ENCODE measurements around the gene SAFB2.

Gene SAFB2

DNA sequence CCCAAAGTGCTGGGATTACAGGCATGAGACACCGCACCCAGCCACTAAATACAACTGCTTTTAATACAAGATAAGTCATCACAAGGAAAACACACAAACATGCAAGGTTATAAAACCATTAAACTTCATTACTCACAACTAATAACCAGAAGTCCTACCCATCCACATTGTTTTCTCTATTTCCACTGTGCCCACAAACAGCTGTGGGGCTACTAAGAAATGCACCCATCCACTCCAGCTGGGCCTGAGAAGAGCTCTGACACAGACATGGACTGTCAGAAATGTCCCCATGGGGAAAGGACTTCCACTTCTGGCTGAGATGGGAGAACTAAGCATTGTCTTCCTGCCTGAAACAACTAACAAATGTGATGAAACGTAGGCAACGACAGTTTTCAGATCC, 17.2 kb downstream of the SAFB2 start:
- DNase-seq = no peak

- no peak for DNase-seq
These were observed 18.9 kb downstream of the SAFB2 start for GRCh38 chr19:5603626-5604025.

DNA sequence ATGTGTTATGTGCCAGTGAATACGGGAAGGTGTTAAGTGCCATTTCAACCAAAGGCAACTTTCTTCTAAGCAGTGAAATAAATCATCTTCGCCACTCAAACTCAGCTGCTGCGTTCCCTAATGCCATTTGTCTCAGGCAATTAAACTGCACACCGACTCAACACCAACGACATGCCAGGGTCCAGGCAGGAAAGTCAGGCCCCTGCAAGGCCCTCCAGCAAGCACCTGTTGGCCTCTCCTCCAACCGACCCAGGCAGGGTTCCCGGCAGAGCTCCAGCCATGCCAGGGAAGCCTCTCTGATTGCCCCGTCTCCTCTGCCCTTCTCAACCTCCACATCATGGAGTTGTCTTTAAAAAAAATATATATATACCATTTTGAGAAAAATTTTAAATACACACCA, 21.8 kb downstream of the SAFB2 start:
- no peak for DNase-seq

- DNase-seq = no peak
These were observed 26.8 kb downstream of the SAFB2 start for GRCh38 chr19:5595745-5596144.

GRCh38 chr19:5595129-5595528, 27.4 kb downstream of the SAFB2 start:
- no peak for DNase-seq

GRCh38 chr19:5594521-5594950, 28.0 kb downstream of the SAFB2 start:
- no peak for DNase-seq

- no peak for DNase-seq
These were observed 29.0 kb downstream of the SAFB2 start for GRCh38 chr19:5593343-5594255.

DNA sequence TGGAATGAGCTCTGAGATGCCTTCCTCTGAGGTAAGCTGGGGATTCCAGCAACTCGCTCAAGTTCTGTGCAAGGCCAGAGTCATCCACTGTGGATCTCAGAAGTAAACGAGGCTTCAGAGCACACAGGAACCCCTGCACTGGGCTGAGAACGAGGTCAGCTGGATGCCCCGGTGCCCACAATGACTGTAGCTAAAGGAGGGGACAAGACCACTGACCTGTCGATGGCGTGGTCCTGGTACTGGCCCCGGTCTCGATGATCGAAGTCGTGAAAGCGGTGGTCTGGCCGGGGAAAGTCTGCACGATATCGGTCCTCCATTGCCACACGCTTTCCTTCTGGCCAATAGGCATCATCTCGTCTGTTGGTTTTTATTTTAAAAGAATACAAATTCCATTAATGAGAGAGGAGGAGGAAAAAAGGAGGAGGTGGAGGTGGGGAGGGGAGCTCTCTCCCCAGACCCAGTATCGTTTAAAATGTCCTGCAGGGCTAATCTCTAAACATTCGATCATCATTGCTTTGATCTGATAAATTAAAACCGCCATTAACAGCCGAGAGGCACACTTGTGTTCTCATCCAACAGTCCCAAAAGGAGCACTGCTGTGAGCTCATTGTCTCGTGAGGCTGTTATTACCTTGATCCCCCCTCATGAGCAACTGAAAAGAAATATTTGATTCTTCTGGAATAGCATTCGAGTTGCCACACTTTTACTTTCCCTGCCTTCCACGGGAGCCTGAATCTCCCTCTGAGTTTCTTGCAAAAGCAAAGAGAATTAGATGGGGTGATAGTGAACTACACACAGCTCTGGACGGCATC, 29.8 kb downstream of the SAFB2 start:
- DNase-seq = no peak

GRCh38 chr19:5591476-5591875, 31.1 kb downstream of the SAFB2 start:
- DNase-seq = no peak

DNA sequence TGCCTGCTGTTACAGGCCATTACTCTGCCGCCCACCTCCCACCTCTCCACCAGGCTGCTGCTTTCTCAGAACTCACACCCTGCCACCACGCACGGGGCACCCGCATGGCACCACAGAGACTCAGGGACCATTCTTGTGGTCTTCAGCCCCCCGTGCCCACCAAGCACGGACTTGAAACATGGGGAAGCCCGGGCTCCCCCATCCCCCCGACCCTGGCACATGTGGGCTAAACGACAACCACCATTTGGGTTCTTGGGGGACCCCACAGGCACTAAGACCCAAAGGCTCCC, 31.8 kb downstream of the SAFB2 start:
- no peak for DNase-seq

- no peak for DNase-seq
These were observed 32.3 kb downstream of the SAFB2 start for GRCh38 chr19:5590151-5590864.

DNA sequence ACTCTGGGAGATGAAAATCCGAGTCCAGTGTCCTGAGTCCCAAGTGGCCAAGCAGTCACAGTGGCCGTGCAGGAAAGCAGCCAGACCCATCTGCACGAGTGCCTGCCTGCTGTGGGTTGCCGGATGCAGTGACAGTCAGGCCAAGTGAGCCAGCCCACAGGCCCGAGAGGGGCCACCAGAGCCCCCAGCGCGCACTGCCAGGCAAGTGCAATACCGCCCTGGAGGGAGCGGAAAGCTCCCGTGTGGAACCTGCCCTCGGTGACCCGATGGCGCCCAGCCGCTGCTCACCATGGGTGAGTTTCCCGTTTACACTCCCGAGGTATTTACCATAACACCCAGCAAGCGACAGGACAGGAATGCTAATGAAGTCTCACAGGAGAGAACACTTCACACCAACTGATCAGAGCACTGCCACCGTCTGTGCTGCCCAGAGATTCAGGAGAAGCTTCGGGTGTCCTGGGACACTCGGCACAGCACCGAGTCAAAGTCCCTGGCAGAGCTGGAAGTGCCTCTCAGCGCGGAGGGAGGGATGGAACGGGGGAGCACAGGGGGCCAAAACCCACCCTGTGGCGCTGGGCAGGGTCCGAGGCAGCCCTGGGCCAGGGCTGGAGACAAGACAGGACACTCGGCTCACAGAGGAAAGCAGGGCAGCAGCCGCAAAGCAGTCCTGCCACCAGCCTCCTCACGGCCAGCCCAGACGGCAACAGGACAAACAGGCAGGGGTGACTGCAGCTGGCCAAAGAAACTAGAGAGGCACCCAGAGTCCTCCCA, 33.5 kb downstream of the SAFB2 start:
- no peak for DNase-seq

DNA sequence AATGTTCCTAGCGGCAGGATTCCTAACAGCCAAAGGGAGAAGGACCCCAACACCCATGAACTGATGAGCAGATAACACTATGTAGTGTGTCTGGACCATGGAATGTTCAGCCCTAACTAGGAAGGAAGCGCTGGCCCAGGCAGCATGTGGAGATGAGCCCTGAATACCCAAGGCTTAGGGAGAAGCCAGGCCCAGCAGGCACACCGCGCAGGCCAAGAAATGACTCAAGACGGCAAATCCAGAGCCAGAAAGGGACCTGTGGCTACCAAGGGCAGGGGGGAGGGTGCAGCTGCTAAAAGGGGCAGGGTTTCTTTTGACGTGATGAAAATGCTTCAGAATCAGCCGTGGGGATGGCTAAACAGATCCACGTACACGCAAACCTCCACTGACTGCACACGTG, 34.1 kb downstream of the SAFB2 start:
- DNase-seq = no peak

DNA sequence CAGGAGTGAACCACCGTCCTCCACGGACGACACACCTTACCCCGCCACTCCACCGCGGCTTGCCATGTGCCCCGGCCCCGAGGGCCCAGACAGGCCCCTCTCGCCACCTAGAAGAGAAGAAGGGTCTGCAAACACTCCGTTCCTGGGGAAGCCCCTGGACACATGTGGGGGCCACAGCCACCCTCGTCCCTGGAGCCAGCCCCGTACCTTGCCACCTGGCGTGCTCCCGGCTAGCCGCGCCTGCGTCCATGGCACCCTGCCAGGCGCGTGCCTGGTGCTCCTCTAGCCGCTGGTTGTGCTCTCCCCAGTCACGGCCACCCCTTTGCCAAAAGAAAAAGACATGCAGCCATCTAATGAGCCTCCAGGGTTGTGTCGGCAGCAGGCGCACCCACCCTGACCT, 34.9 kb downstream of the SAFB2 start:
- no peak for DNase-seq

- DNase-seq = no peak
These were observed 35.5 kb downstream of the SAFB2 start for GRCh38 chr19:5587071-5587455.

DNA sequence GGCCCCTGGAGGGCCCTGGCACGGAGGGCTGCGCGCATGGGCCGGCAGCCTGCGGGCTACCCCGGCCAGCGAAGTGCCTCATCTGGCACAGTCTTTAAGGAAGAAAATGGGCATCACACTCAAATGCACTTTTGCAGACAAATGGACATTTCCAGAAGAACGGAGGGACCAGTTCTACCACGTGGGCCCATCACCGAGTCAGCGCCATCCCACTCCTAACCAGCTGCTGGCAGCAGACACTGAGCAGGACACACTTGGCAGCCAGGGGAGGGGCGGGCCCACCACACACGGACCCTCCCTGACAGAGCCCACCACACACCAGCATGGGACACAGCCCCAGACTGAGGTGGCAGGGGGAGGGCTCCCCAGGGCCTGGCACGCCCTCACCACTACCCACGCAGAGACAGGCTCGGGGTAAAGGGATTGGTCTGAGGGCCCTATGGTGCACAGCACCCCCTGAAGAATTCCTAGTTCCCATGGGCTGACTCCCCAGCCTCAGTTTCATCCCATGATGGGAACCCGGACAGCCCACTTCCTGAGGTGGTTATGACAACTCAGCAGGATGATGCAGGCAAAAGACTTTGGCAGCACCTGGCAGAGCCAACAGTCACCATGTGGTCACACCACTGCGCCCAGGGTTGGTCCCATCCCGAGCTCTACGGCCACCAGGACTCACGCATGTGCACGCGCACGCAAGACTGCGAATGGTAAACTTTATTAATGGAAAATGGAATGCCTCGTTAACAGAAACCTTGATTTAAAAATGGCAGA, 36.1 kb downstream of the SAFB2 start:
- DNase-seq = no peak

DNA sequence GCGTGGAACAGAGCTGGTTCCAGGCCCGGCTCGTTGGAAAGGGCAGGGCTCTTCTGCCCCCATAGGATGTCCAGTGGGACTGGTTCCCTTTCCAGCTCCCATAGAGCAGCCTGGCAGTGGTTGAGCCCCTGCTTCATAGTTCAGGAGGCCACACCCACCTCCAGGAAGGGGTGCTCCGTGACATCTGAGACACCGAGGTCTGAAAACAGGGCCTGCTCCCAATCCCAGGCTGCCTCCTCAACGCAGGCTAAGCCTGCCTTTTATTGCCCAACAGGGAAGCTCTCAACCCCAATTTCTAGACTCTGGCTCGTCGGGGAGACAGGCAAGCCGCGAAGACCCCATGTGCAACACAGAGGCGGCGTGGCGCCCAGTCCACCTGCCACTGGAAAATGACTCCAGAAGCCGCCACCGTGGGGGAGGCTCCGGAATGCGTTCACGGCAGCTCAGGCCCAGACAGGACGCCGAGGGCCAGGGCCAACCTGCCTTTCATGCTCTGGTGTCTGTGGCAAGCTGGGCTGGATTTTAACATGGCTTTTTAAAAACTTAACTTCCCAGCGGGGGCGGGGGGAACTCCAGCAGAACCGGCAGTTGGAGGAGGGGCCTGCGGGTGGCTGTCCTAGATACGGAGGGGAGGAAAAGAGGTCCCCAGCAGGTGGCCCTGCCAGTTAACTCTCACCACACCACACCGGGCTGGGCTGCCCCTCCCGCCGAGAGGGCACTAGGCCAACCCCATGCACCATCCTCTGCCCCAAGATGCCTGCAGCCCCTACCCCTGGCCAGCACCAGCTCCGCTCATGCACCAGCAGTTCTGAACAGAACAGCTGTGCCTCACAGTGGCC, 36.9 kb downstream of the SAFB2 start:
- peak; percentile 42 to 46 for DNase-seq

DNA sequence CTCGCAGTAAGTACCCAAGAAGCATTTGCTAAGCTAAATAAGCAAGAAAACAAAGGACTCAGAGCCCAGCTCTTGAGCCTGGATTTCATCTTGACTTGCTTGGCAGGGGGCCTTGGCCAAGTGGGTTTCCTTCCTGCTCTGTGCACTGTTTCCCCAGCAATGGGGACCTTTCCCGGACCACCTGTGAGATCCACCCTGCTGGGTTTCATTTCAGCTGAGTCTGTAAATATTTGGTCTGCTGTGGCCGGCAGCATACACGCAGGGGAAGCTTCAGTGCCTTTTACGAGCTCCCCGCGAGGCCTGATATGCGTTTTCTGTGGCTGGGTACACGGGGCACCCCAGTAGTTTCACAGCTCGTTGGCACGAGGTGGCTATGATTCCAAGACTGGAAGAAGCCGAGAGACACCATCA, 42.4 kb downstream of the SAFB2 start:
- no peak for DNase-seq

GRCh38 chr19:5579697-5580096, 42.9 kb downstream of the SAFB2 start:
- no peak for DNase-seq

DNA sequence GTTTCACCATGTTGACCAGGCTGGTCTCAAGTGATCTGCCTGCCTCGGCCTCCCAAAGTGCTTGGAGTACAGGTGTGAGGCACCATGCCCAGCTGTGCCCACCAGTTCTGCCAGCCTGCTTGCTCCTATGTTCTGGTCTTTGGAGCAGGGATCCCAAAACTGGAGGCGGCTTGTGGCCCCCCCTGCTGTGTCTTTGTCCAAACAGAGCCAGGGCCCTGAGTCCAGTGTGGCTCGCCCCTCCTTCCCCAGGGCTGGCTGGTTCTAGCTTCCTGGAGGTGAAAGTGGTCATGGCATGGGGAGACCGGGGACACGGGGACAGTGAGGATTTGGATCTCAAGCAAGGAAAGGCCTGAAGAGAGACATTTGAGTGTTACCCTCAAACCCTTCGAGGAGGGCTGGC, 43.3 kb downstream of the SAFB2 start:
- DNase-seq = no peak

Measured in inflammatory macrophage treated with lipopolysaccharide for 1 hour (primary cell).